ENCODE measurements around the gene SAMD14. TPM values are rescaled to one million over a fixed set of nuclear protein-coding genes. Genes with fewer than 3 reads are reported as not detected.

The SAMD14 gene
- total and polyA plus RNA-seq, 2 of the 4 experiments (the other 2 are of a cell fraction) = 1.4 to 6.2 TPM

- Histone ChIP-seq H2BK15ac (ENCODE audit: low read depth, low read length) (peak overlapping the region; percentile 30; the same call in 1 of the 3 replicates), H3K36me3 (ENCODE audit: control insufficient read depth, insufficient read depth, low read length) (peaks cover 19% of the 10 kb centered on the region), H3K4me3 (ENCODE audit: insufficient read depth, low read depth, low read length) (peak overlapping the region; percentile 86), H3K9ac (ENCODE audit: low read depth, low read length) (peak overlapping the region; percentile 77), H3K9me3 (ENCODE audit: control insufficient read depth, insufficient read depth, low read length) (no peaks in the 10 kb centered on the region), H2BK20ac (ENCODE audit: low read depth, low read length) (no peak overlapping the region), H3K79me1 (ENCODE audit: low read depth in 1 of 2, low read length in 2 of 2) (peaks cover 9 to 69% of the 10 kb centered on the region in 2 experiments; a peak in 3 of 4 replicates), H2BK5ac (ENCODE audit: low read depth, low read length, poor library complexity, severe bottlenecking) (peak overlapping the region; percentile 49), H3K4me1 (ENCODE audit: control insufficient read depth, insufficient read depth, low read length) (peaks cover 27% of the 10 kb centered on the region), H3K27ac (ENCODE audit: insufficient read depth, low read length) (peak overlapping the region; percentile 64), H2AFZ (replicated peaks; ENCODE audit: low read length, poor library complexity) (peak overlapping the region; percentile 15), H4K5ac (ENCODE audit: low read depth, low read length) (no peak overlapping the region), H3K18ac (ENCODE audit: low read depth, low read length) (no peak overlapping the region), H3K9me1 (ENCODE audit: insufficient read depth, low read length) (peaks cover 7% of the 10 kb centered on the region), H3K27me3 (ENCODE audit: control insufficient read depth, insufficient read depth, low read length) (no peaks in the 10 kb centered on the region), H3K56ac (ENCODE audit: extremely low read depth, insufficient read depth, low read length) (0 out of 2 replicates have a peak overlapping the region, but pooled peaks have one; percentile 13), H4K8ac (ENCODE audit: low read depth in 2 of 2, low read length in 2 of 2) (no peak overlapping the region), H2BK120ac (ENCODE audit: low read depth, low read length) (peak overlapping the region; percentile 39; the same call in 1 of the 2 replicates), H4K20me1 (ENCODE audit: insufficient read depth, low read length) (peaks cover 56% of the 10 kb centered on the region), H4K91ac (ENCODE audit: insufficient read depth, low read depth, low read length) (peak overlapping the region; percentile 46; the same call in 1 of the 2 replicates), H3K14ac (replicated peaks; ENCODE audit: low read depth, low read length) (peak overlapping the region; percentile 53; the same call in 1 of the 2 replicates), H3K4ac (ENCODE audit: low read depth, low read length) (peak overlapping the region; percentile 45), H3K4me2 (ENCODE audit: low read depth, low read length) (peak overlapping the region; percentile 96), H3K23ac (ENCODE audit: low read depth, low read length) (peak overlapping the region; percentile 58), H2AK5ac (ENCODE audit: low read depth, low read length) (peak overlapping the region; percentile 65), H2AK9ac (replicated peaks; ENCODE audit: low read depth, low read length, poor library complexity) (peak overlapping the region; percentile 91)
- POLR2A ChIA-PET (ENCODE audit: unreplicated experiment) = no interaction called here
- intact Hi-C loops (cut with micrococcal nuclease) = loop anchor here (2.0 kb wide), 1 partner anchor 54 kb away; the partner anchor contains the start of gene PDK2
- WGBS, 2 experiments (ENCODE audit: extremely low coverage in 2 of 2, insufficient read length in 1 of 2) = no CpG with 5 or more reads among the region's 25 CpGs
- CTCF ChIA-PET = interaction anchor here (0.5 to 1.8 kb wide), 4 partner anchors 10 to 144 kb away, joined by 3 to 5 read pairs (median 4); no protein-coding TSS in a partner anchor
- no peak for TF ChIP-seq CEBPB (IDR thresholded peaks at IDR 0.05; ENCODE audit: low read depth, low read length)
- TF ChIP-seq CTCF (conservative IDR thresholded peaks at IDR 0.05; ENCODE audit: low read depth, low read length) = peak; percentile 39
- TF ChIP-seq RCOR1 (IDR thresholded peaks at IDR 0.05; ENCODE audit: insufficient replicate concordance, low read length) = no peak
- TF ChIP-seq MXI1 (IDR thresholded peaks at IDR 0.05; ENCODE audit: borderline replicate concordance, low read depth, low read length) = peak; percentile 42; the same call in 1 of the 2 replicates
- TF ChIP-seq USF2 (IDR thresholded peaks at IDR 0.05; ENCODE audit: low read depth, low read length) = peak; percentile 48
- peak; percentile 66 for TF ChIP-seq BHLHE40 (IDR thresholded peaks at IDR 0.05; ENCODE audit: low read depth, low read length)
- TF ChIP-seq RAD21 (IDR thresholded peaks at IDR 0.05; ENCODE audit: low read length) = 0 out of 2 replicates have a peak, but pooled peaks have one; percentile 17
- TF ChIP-seq MAZ (IDR thresholded peaks at IDR 0.05; ENCODE audit: borderline replicate concordance, low read depth, low read length) = peak; percentile 54; the same call in 1 of the 2 replicates
- dilution Hi-C loops (cut with HindIII; ENCODE audit: low sequenced_read_pairs, unreplicated experiment) = no loop called here
- in situ Hi-C loops (cut with MboI; ENCODE audit: low sequenced_read_pairs) = no loop called here
- DNase-seq (peak; percentile 39), ATAC-seq (ENCODE audit: low read depth) (peak; percentile 10)
- BruUV-seq (replicated peaks) = no TSS peak
Observed at GRCh38 chr17:50148226-50149090, 18.5 kb upstream of the SAMD14 start.
